CD4-positive, CD25-positive, alpha-beta regulatory T cell (primary cell): ENCODE measurements around the gene VWA2. TPM values are rescaled to one million over a fixed set of nuclear protein-coding genes. Genes with fewer than 3 reads are reported as not detected.

ENCODE experiments used
- ATAC-seq, 2 donors: fragments of 150-1000 bp; cut with Tn5 transposase; one replicate each; pipeline ENCODE4 v1.10.0; 2021; ENCODE audit warnings: low read depth in 2 of 2, moderate number of reproducible peaks in 2 of 2, moderate library complexity in 1 of 2
- DNase-seq, 3 donors: peaks; one replicate each; pipeline versions ENCODE4 v3.0.0 to v3.0.0-alpha.2; 2012 to 2022; ENCODE audit warnings: mixed read lengths in 1 of 3
- H3K27ac ChIP-seq: one replicate; pipeline ENCODE4 v1.7.0; 2013; ENCODE audit warnings: mild to moderate bottlenecking, low read length; ENCODE audit not compliant: insufficient read depth, poor library complexity, severe bottlenecking
- H3K27me3 ChIP-seq: one replicate; pipeline ENCODE4 v1.7.0; 2013; ENCODE audit warnings: low read length; ENCODE audit not compliant: control insufficient read depth, insufficient read depth
- H3K36me3 ChIP-seq: one replicate; pipeline ENCODE4 v1.7.0; 2013; ENCODE audit warnings: mild to moderate bottlenecking, low read length, moderate library complexity; ENCODE audit not compliant: control insufficient read depth, insufficient read depth
- H3K4me1 ChIP-seq: 2 replicates; pipeline ENCODE4 v1.7.0; 2013; ENCODE audit warnings: mild to moderate bottlenecking, low read length; ENCODE audit not compliant: insufficient read depth, control insufficient read depth, poor library complexity, severe bottlenecking
- H3K4me3 ChIP-seq: one replicate; pipeline ENCODE4 v1.7.0; 2013; ENCODE audit warnings: low read depth, mild to moderate bottlenecking, low read length, moderate library complexity
- H3K9me3 ChIP-seq, 2 experiments: 1 replicate in 1 of 2; 2 replicates in 1 of 2; pipeline ENCODE4 v1.7.0; 2013; ENCODE audit warnings: low read length in 2 of 2, mild to moderate bottlenecking in 1 of 2, moderate library complexity in 1 of 2; ENCODE audit not compliant: control insufficient read depth in 2 of 2
- H3K27ac Mint-ChIP-seq, 3 donors: one replicate each; pipeline ENCODE4 v1.8.0; 2020 to 2022; ENCODE audit warnings: mild to moderate bottlenecking in 3 of 3, mixed read lengths in 3 of 3, moderate library complexity in 2 of 3
- H3K27me3 Mint-ChIP-seq: one replicate; pipeline ENCODE4 v1.8.0; 2022; ENCODE audit warnings: mild to moderate bottlenecking, mixed read lengths
- H3K36me3 Mint-ChIP-seq: one replicate; pipeline ENCODE4 v1.8.0; 2020; ENCODE audit warnings: mixed read lengths
- H3K4me1 Mint-ChIP-seq, 4 donors: one replicate each; pipeline ENCODE4 v1.8.0; 2020 to 2022; ENCODE audit warnings: mixed read lengths in 4 of 4, mild to moderate bottlenecking in 1 of 4
- H3K4me3 Mint-ChIP-seq, 4 donors: one replicate each; pipeline ENCODE4 v1.8.0; 2020 to 2022; ENCODE audit warnings: mild to moderate bottlenecking in 4 of 4, mixed read lengths in 4 of 4, moderate library complexity in 3 of 4
- H3K9me3 Mint-ChIP-seq, 7 donors: one replicate each; pipeline ENCODE4 v1.8.0; 2020 to 2022; ENCODE audit warnings: mixed read lengths in 7 of 7, mild to moderate bottlenecking in 3 of 7, moderate library complexity in 2 of 7
- polyA plus RNA-seq, 4 donors: library from polyadenylated mRNA; unstranded; fragments of 300-500 nt; fragmentation: Illumina TruSeq; gene quantifications; one replicate each; pipeline ENCODE4 v1.2.3, GENCODE V29; 2021
- total RNA-seq: library from RNA; stranded (reverse); gene quantifications from one replicate; pipeline ENCODE4 v1.2.3, GENCODE V29; 2022

Gene VWA2
- total and polyA plus RNA-seq, 5 donors from 2014 or later, result 0.12 TPM; not detected in 4

- H3K27me3 ChIP-seq, result no peaks in the 10 kb centered on the region
- H3K36me3 ChIP-seq, result no peaks in the 10 kb centered on the region
- Mint-ChIP-seq H3K4me3 (no peak overlapping the region), H3K4me1 (no peaks in the 10 kb centered on the region), H3K27me3 (peaks cover 4% of the 10 kb centered on the region), H3K36me3 (no peaks in the 10 kb centered on the region), H3K9me3 (no peaks in the 10 kb centered on the region), H3K27ac (no peak overlapping the region)
- DNase-seq (no peak), ATAC-seq (no peak)
- H3K9me3 ChIP-seq, result no peaks in the 10 kb centered on the region
- no peaks in the 10 kb centered on the region for H3K4me1 ChIP-seq
- no peak overlapping the region for H3K4me3 ChIP-seq
- no peak overlapping the region for H3K27ac ChIP-seq
These were observed 46.9 kb downstream of the VWA2 start for GRCh38 chr10:114285961-114286441.

GRCh38 chr10:114286921-114287320 lies 47.9 kb downstream of the VWA2 start:
- no peak overlapping the region for H3K27ac Mint-ChIP-seq
- no peak for ATAC-seq

GRCh38 chr10:114288424-114289095 lies 49.5 kb downstream of the VWA2 start:
- Mint-ChIP-seq H3K27me3 (peaks cover 4% of the 10 kb centered on the region), H3K27ac (peak overlapping the region in 1 of 3 donors; percentile 11)

More at GRCh38 chr10:114286921-114287320, 47.9 kb downstream of the VWA2 start:
- H3K9me3 Mint-ChIP-seq, result no peaks in the 10 kb centered on the region
- no peaks in the 10 kb centered on the region for H3K4me1 Mint-ChIP-seq
- H3K36me3 Mint-ChIP-seq, result no peaks in the 10 kb centered on the region
- Histone ChIP-seq H3K4me3 (no peak overlapping the region), H3K36me3 (no peaks in the 10 kb centered on the region), H3K9me3 (no peaks in the 10 kb centered on the region), H3K27ac (no peak overlapping the region), H3K4me1 (no peaks in the 10 kb centered on the region), H3K27me3 (no peaks in the 10 kb centered on the region)
- H3K27me3 Mint-ChIP-seq, result peaks cover 4% of the 10 kb centered on the region
- no peak overlapping the region for H3K4me3 Mint-ChIP-seq
- no peak for DNase-seq

DNA sequence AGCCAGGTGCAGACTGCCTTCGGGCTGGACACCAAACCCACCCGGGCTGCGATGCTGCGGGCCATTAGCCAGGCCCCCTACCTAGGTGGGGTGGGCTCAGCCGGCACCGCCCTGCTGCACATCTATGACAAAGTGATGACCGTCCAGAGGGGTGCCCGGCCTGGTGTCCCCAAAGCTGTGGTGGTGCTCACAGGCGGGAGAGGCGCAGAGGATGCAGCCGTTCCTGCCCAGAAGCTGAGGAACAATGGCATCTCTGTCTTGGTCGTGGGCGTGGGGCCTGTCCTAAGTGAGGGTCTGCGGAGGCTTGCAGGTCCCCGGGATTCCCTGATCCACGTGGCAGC lies 50.0 kb downstream of the VWA2 start:
- H3K4me1 Mint-ChIP-seq, result no peaks in the 10 kb centered on the region
- no peaks in the 10 kb centered on the region for H3K36me3 ChIP-seq
- peaks cover 4% of the 10 kb centered on the region for H3K27me3 Mint-ChIP-seq
- ATAC-seq, result no peak
- H3K36me3 Mint-ChIP-seq, result no peaks in the 10 kb centered on the region
- no peaks in the 10 kb centered on the region for H3K9me3 Mint-ChIP-seq
- no peaks in the 10 kb centered on the region for H3K27me3 ChIP-seq
- DNase-seq, result no peak
- H3K27ac ChIP-seq, result no peak overlapping the region
- no peak overlapping the region for H3K27ac Mint-ChIP-seq
- no peak overlapping the region for H3K4me3 ChIP-seq
- H3K4me1 ChIP-seq, result no peaks in the 10 kb centered on the region
- H3K4me3 Mint-ChIP-seq, result no peak overlapping the region
- H3K9me3 ChIP-seq, result no peaks in the 10 kb centered on the region

More at GRCh38 chr10:114288424-114289095, 49.5 kb downstream of the VWA2 start:
- ATAC-seq, result no peak
- no peak overlapping the region for H3K4me3 ChIP-seq
- no peak overlapping the region for H3K27ac ChIP-seq
- no peaks in the 10 kb centered on the region for H3K27me3 ChIP-seq
- H3K9me3 ChIP-seq, result no peaks in the 10 kb centered on the region
- Mint-ChIP-seq H3K4me1 (no peaks in the 10 kb centered on the region), H3K9me3 (no peaks in the 10 kb centered on the region), H3K36me3 (no peaks in the 10 kb centered on the region), H3K4me3 (no peak overlapping the region)
- no peaks in the 10 kb centered on the region for H3K4me1 ChIP-seq
- H3K36me3 ChIP-seq, result no peaks in the 10 kb centered on the region
- DNase-seq, result no peak

DNA sequence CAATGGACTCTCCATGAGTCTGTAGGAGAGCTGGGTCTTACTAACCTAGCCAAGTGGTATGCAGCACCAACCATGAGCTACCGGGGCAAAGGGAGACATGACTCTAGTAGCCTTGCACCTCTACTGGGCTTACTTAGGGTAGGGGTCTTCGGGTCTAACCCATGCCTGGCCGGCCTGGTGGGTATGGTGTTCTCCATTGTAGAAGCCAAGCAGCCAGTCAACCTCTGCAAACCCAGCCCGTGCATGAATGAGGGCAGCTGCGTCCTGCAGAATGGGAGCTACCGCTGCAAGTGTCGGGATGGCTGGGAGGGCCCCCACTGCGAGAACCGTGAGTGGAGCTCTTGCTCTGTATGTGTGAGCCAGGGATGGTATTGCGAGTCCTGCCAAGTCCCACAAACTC lies 51.0 kb downstream of the VWA2 start:
- no peaks in the 10 kb centered on the region for H3K27me3 ChIP-seq
- H3K4me3 ChIP-seq, result no peak overlapping the region
- peaks cover 0 to 7% (median 0%) of the 10 kb centered on the region in 7 donors for H3K9me3 Mint-ChIP-seq
- no peaks in the 10 kb centered on the region for H3K4me1 Mint-ChIP-seq
- H3K9me3 ChIP-seq, result peaks cover 0 to 2% of the 10 kb centered on the region in 2 experiments
- H3K4me1 ChIP-seq, result no peaks in the 10 kb centered on the region
- H3K4me3 Mint-ChIP-seq, result no peak overlapping the region
- H3K27me3 Mint-ChIP-seq, result peaks cover 4% of the 10 kb centered on the region
- peaks cover 7% of the 10 kb centered on the region for H3K36me3 Mint-ChIP-seq
- DNase-seq (no peak), ATAC-seq (no peak)
- peaks cover 2% of the 10 kb centered on the region for H3K36me3 ChIP-seq
- no peak overlapping the region for H3K27ac Mint-ChIP-seq
- no peak overlapping the region for H3K27ac ChIP-seq

DNA sequence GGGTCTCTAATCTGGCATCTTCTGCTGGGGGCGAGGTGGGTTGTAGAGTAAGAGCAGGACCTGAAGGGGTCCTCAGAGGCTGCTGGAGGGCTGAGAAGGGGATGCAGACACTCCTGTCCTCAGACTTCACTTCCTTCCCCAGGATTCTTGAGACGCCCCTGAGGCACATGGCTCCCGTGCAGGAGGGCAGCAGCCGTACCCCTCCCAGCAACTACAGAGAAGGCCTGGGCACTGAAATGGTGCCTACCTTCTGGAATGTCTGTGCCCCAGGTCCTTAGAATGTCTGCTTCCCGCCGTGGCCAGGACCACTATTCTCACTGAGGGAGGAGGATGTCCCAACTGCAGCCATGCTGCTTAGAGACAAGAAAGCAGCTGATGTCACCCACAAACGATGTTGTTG lies 52.0 kb downstream of the VWA2 start:
- Mint-ChIP-seq H3K36me3 (peaks cover 17% of the 10 kb centered on the region), H3K4me1 (no peaks in the 10 kb centered on the region), H3K4me3 (peak overlapping the region in 1 of 4 donors; percentile 7), H3K9me3 (peaks cover 0 to 17% (median 2%) of the 10 kb centered on the region in 7 donors), H3K27ac (no peak overlapping the region), H3K27me3 (peaks cover 4% of the 10 kb centered on the region)
- peaks cover 11% of the 10 kb centered on the region for H3K36me3 ChIP-seq
- no peak overlapping the region for H3K4me3 ChIP-seq
- no peak for DNase-seq
- H3K9me3 ChIP-seq, result peaks cover 10 to 12% of the 10 kb centered on the region in 2 experiments
- ATAC-seq, result no peak
- no peaks in the 10 kb centered on the region for H3K4me1 ChIP-seq
- no peak overlapping the region for H3K27ac ChIP-seq
- H3K27me3 ChIP-seq, result no peaks in the 10 kb centered on the region

DNA sequence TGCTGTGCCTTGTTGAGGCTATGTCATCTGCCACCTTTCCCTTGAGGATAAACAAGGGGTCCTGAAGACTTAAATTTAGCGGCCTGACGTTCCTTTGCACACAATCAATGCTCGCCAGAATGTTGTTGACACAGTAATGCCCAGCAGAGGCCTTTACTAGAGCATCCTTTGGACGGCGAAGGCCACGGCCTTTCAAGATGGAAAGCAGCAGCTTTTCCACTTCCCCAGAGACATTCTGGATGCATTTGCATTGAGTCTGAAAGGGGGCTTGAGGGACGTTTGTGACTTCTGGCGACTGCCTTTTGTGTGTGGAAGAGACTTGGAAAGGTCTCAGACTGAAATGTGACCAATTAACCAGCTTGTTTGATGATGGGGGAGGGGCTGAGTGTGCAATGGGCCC lies 52.5 kb downstream of the VWA2 start:
- H3K4me1 ChIP-seq, result no peaks in the 10 kb centered on the region
- no peak overlapping the region for H3K4me3 ChIP-seq
- no peaks in the 10 kb centered on the region for H3K27me3 ChIP-seq
- no peak for ATAC-seq
- Mint-ChIP-seq H3K36me3 (peaks cover 22% of the 10 kb centered on the region), H3K4me3 (no peak overlapping the region), H3K27ac (no peak overlapping the region), H3K9me3 (peaks cover 0 to 21% (median 5%) of the 10 kb centered on the region in 7 donors), H3K27me3 (peaks cover 4% of the 10 kb centered on the region), H3K4me1 (no peaks in the 10 kb centered on the region)
- no peak overlapping the region for H3K27ac ChIP-seq
- H3K36me3 ChIP-seq, result peaks cover 16% of the 10 kb centered on the region
- no peak for DNase-seq
- H3K9me3 ChIP-seq, result peaks cover 14 to 17% of the 10 kb centered on the region in 2 experiments

DNA sequence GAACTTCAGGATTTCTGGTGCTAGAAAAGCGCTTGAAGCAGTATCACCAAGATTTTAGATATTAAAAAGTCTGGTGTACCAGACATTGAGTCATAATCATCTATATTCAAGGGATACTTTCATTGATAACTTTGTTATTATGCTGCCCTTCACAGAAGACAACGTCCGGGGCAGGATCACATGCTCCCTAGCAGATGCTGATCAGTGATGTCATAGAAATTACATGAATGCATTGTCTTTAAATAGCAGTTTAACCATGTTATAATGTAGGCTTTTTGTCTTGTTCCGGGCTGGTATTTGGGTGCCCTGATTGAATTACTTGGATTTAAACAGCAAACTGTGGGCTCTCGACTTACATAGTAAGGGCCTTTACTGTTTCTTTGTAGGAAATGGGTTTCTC lies 54.0 kb downstream of the VWA2 start:
- H3K36me3 Mint-ChIP-seq, result peaks cover 29% of the 10 kb centered on the region
- H3K27me3 ChIP-seq, result no peaks in the 10 kb centered on the region
- H3K9me3 ChIP-seq, result peaks cover 14 to 20% of the 10 kb centered on the region in 2 experiments
- H3K27ac Mint-ChIP-seq, result no peak overlapping the region
- no peak for ATAC-seq
- H3K36me3 ChIP-seq, result peaks cover 26% of the 10 kb centered on the region
- H3K4me1 Mint-ChIP-seq, result no peaks in the 10 kb centered on the region
- no peaks in the 10 kb centered on the region for H3K27me3 Mint-ChIP-seq
- H3K9me3 Mint-ChIP-seq, result peaks cover 0 to 23% (median 5%) of the 10 kb centered on the region in 7 donors
- no peaks in the 10 kb centered on the region for H3K4me1 ChIP-seq
- DNase-seq, result no peak
- H3K27ac ChIP-seq, result no peak overlapping the region
- H3K4me3 Mint-ChIP-seq, result no peak overlapping the region
- H3K4me3 ChIP-seq, result no peak overlapping the region
